Measurements from ENCODE around the gene SACS. TPM values are rescaled to one million over a fixed set of nuclear protein-coding genes. Genes with fewer than 3 reads are reported as not detected.
"Not testable (repeated sequence)": the region's sequence is repeated elsewhere in the genome, so short reads cannot be mapped to it uniquely, and the experiment has no call there.

SACS gene
- total RNA-seq, 4 donors from 2014 or later = 12.9 to 32.9 (median 23.5) TPM

DNA sequence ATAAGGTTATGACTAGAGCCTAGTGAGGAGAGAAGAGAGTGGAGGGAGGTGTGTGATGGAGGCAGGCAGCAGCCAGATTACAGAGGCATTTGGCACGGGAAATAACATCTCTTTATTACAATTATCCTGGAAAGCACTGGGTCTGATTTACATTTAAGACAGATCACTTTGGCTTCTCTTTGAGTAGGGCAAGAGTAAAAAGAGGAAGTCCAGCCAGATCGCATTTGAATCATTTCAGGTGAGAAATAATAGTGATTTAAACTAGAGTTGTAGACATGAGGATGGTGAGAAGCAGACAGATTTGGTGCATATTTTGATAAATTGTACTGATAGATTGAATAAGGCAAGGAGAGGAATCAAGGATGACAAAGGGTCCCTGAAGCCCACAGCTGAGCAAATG is 9.6 kb upstream of the SACS start:
- WGBS, 2 donors = 81 to 85% methylated on average over 2 of the region's 2 CpGs
- no peaks in the 10 kb centered on the region for H3K9me3 ChIP-seq
- no peaks in the 10 kb centered on the region for H3K36me3 ChIP-seq
- no peak overlapping the region for H3K27ac ChIP-seq
- DNase-seq (ENCODE audit: low spot score in 2 of 2) = no peak
- no peak overlapping the region for H3K4me3 ChIP-seq
- no peaks in the 10 kb centered on the region for H3K27me3 ChIP-seq
- TF ChIP-seq POLR2A (IDR thresholded peaks at IDR 0.05) (no peak), EP300 (IDR thresholded peaks at IDR 0.05) (no peak)
- TF ChIP-seq, protein P1, sequence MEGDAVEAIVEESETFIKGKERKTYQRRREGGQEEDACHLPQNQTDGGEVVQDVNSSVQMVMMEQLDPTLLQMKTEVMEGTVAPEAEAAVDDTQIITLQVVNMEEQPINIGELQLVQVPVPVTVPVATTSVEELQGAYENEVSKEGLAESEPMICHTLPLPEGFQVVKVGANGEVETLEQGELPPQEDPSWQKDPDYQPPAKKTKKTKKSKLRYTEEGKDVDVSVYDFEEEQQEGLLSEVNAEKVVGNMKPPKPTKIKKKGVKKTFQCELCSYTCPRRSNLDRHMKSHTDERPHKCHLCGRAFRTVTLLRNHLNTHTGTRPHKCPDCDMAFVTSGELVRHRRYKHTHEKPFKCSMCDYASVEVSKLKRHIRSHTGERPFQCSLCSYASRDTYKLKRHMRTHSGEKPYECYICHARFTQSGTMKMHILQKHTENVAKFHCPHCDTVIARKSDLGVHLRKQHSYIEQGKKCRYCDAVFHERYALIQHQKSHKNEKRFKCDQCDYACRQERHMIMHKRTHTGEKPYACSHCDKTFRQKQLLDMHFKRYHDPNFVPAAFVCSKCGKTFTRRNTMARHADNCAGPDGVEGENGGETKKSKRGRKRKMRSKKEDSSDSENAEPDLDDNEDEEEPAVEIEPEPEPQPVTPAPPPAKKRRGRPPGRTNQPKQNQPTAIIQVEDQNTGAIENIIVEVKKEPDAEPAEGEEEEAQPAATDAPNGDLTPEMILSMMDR (IDR thresholded peaks at IDR 0.05) = no peak
- H3K4me1 ChIP-seq = no peaks in the 10 kb centered on the region

DNA sequence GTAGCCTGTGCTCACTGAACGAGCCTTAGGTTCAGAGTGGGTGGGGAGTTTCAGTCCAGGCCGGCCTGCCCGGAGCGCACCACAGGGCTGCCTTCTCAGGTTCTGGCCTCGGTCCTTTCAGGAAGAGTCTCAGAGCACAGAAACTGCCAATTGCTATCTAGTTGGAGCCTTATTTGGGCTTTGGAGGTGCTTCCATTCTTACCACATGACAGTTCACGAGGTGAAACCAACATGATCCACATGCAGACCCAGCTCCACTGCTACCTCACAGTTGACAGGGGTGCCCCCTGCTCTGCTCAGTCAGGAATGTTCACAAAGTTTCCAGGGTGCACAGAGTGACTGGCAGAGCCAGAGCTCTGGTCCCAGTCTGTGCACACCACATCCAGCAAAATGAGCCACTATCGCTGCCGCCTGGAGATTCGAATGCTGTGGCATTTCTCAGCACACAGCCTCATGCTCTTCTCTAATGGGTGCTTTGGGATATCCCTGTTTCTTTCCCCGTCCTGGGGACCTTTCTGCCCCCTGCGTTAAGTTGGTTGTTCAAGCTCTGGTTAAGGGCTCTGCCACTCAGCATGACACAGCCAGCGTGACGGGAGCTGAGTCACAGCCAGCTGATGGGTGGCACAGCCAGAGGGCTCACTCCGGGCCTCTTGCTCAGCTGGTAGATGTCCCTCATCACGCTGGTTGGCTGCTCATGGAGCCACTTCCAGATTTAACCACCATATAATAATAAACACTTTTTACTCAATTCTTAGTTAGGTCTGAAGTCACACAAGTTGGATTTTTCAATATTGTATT is 7.5 kb upstream of the SACS start:
- 86 to 88% methylated on average over 15 of the region's 15 CpGs for WGBS, 2 donors
- H3K9me3 ChIP-seq = no peaks in the 10 kb centered on the region
- no peak for DNase-seq (ENCODE audit: low spot score in 2 of 2)
- no peaks in the 10 kb centered on the region for H3K4me1 ChIP-seq
- H3K4me3 ChIP-seq = no peak overlapping the region
- no peaks in the 10 kb centered on the region for H3K36me3 ChIP-seq
- no peak overlapping the region for H3K27ac ChIP-seq
- TF ChIP-seq POLR2A (IDR thresholded peaks at IDR 0.05) (no peak), EP300 (IDR thresholded peaks at IDR 0.05) (no peak)
- TF ChIP-seq, protein P1 (IDR thresholded peaks at IDR 0.05) = no peak
- no peaks in the 10 kb centered on the region for H3K27me3 ChIP-seq

DNA sequence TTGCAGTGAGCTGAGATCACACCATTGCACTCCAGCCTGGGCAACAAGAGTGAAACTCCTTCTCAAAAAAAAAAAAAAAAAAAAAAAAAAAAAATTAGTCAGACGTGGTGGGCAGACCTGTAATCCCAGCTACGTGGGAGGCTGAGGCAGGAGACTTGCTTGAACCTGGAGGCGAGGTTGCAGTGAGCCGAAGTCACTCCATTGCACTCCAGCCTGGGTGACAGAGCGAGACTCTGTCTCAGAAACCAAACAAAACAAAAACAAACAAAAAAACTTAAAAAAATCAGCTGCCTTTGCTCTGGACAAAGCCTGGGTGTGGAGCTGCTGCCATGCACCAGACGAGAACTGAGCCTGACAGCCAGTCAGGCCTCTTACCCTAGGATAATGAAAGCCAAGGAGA is 6.8 kb upstream of the SACS start:
- 81 to 93% methylated on average over 6 of the region's 6 CpGs for WGBS, 2 donors

DNA sequence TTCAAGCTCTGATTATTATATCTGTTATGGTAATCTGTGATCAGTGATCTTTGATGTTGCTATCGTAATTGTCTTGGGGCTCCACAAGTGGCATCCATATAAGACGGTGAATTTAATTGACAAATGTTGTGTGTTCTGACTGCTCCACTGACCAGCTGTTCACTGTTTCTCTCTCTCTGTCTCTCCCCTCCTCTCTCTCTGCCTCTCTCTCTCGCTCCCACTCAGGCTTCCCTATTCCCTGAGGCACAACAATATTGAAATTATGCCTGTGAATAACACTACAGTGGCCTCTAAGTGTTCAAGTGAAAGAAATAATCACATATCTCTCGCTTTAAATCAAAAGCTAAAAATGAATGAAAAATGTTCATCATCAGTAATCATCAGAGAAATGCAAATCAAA is 4.4 kb upstream of the SACS start:
- no peak overlapping the region for H3K27ac ChIP-seq
- 63 to 67% methylated on average over 4 of the region's 4 CpGs for WGBS, 2 donors
- TF ChIP-seq POLR2A (IDR thresholded peaks at IDR 0.05) (no peak), EP300 (IDR thresholded peaks at IDR 0.05) (no peak)
- TF ChIP-seq, protein P1 (IDR thresholded peaks at IDR 0.05) = no peak

More for the DNA sequence above, 6.8 kb upstream of the SACS start:
- not testable (repeated sequence) for H3K27ac ChIP-seq; H3K9me3 ChIP-seq; H3K27me3 ChIP-seq; DNase-seq (ENCODE audit: low spot score in 2 of 2); H3K4me3 ChIP-seq; H3K36me3 ChIP-seq; H3K4me1 ChIP-seq

DNA sequence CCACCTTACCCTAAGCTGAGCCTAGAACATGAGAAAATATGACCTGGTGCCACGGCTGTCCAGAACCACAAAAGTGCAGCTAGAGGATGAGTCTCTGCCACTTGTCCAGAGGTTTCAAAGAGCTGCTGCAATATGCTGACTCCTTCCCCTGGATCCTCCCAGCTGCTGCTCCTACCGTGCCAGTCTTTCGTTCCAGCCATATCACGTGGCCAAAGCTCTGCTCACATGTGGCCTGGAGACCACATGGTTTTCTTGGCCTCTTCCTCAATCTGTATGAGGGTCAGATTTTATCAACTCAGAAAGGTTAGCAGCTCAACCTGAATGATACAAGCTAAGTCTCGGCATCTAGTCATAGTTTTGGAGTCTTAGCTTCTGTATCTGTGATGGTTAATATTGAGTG is 3.2 kb upstream of the SACS start:
- H3K27me3 ChIP-seq = no peaks in the 10 kb centered on the region
- H3K9me3 ChIP-seq = no peaks in the 10 kb centered on the region
- H3K36me3 ChIP-seq = no peaks in the 10 kb centered on the region
- H3K4me3 ChIP-seq = no peak overlapping the region
- WGBS, 2 donors = 83 to 87% methylated on average over 5 of the region's 5 CpGs
- DNase-seq (ENCODE audit: low spot score in 2 of 2) = no peak
- H3K4me1 ChIP-seq = peaks cover 0 to 15% (median 0%) of the 10 kb centered on the region in 4 donors
- no peak overlapping the region for H3K27ac ChIP-seq
- TF ChIP-seq POLR2A (IDR thresholded peaks at IDR 0.05) = no peak
- TF ChIP-seq, protein P1 (IDR thresholded peaks at IDR 0.05) = no peak
- no peak for TF ChIP-seq EP300 (IDR thresholded peaks at IDR 0.05)

More for the DNA sequence above, 4.4 kb upstream of the SACS start:
- H3K4me3 ChIP-seq = no peak overlapping the region
- no peaks in the 10 kb centered on the region for H3K27me3 ChIP-seq
- H3K36me3 ChIP-seq = no peaks in the 10 kb centered on the region
- peaks cover 0 to 11% (median 0%) of the 10 kb centered on the region in 4 donors for H3K4me1 ChIP-seq
- no peak for DNase-seq (ENCODE audit: low spot score in 2 of 2)
- H3K9me3 ChIP-seq = no peaks in the 10 kb centered on the region
